Testis (tissue), 3 donors: ENCODE results near the gene TCF12. TPM values are rescaled to one million over a fixed set of nuclear protein-coding genes. Genes with fewer than 3 reads are reported as not detected.
A peak's percentile ranks its signal among the peaks of the same experiment; 100 is the strongest.

ENCODE experiments used
- DNase-seq: peaks from one replicate; pipeline ENCODE4 v3.0.0-alpha.2; 2019
- H3K27ac ChIP-seq, 2 donors: fragments of 200-600 bp; sonication (generic); one replicate each; pipeline ENCODE4 v1.5.1; 2019
- H3K27me3 ChIP-seq: fragments of 200-600 bp; sonication (generic); one replicate; pipeline ENCODE4 v1.5.1; 2019
- H3K36me3 ChIP-seq: fragments of 200-600 bp; sonication (generic); one replicate; pipeline ENCODE4 v1.5.1; 2017; ENCODE audit warnings: low read depth; ENCODE audit errors: missing control alignments
- H3K4me1 ChIP-seq: fragments of 200-600 bp; sonication (generic); one replicate; pipeline ENCODE4 v1.5.1; 2019
- H3K4me3 ChIP-seq, 2 donors: fragments of 200-600 bp; sonication (generic); one replicate each; pipeline ENCODE4 v1.5.1; 2017 to 2019
- H3K9me3 ChIP-seq: fragments of 200-600 bp; sonication (generic); one replicate; pipeline ENCODE4 v1.5.1; 2017
- POLR2A ChIP-seq: fragments of 450-650 bp; IDR thresholded peaks from one replicate; pipeline ENCODE4 v1.6.1; 2017; ENCODE audit warnings: antibody characterized with exemption, mild to moderate bottlenecking, moderate library complexity
- WGBS, 2 donors: methylation state at CpG; one replicate each; pipeline ENCODE4 v1.1.5; 2018; 5-methylcytosine and 5-hydroxymethylcytosine counted together
- intact Hi-C: fragments of 100-400 bp; cut with DNase I; formaldehyde crosslinking; loops from one replicate; pipeline ENCODE4 v1.15.1; 2023; ENCODE audit warnings: low total_unique reads
- polyA plus RNA-seq: library from polyadenylated mRNA; stranded (reverse); fragments of 350-450 nt; fragmentation: Illumina TruSeq; extraction: RNeasy Lipid Tissue Mini Kit (QIAGEN cat#74804); gene quantifications from one replicate; pipeline ENCODE4 v1.2.3, GENCODE V29; 2014; ENCODE audit warnings: low read depth, low replicate concordance; ENCODE audit not compliant: insufficient read depth
- total RNA-seq, 2 donors: library from RNA; depleted of rRNA; stranded (reverse); fragments of >200 nt; gene quantifications; one replicate each; pipeline ENCODE4 v1.2.3, GENCODE V29; 2016
- TF ChIP-seq, protein P1 (sequence below), 3 experiments: fragments of 450-650 bp in 2 of 3; fragments of 200-600 bp in 1 of 3; sonication (generic) in 1 of 3; IDR thresholded peaks; one replicate each; pipeline ENCODE4 v1.5.1; 2016 to 2019; ENCODE audit warnings: antibody characterized with exemption in 3 of 3, mild to moderate bottlenecking in 2 of 3, moderate library complexity in 1 of 3

The TCF12 gene
- total and polyA plus RNA-seq, 3 donors from 2014 or later, result 51.8 to 152 (median 146) TPM

DNA sequence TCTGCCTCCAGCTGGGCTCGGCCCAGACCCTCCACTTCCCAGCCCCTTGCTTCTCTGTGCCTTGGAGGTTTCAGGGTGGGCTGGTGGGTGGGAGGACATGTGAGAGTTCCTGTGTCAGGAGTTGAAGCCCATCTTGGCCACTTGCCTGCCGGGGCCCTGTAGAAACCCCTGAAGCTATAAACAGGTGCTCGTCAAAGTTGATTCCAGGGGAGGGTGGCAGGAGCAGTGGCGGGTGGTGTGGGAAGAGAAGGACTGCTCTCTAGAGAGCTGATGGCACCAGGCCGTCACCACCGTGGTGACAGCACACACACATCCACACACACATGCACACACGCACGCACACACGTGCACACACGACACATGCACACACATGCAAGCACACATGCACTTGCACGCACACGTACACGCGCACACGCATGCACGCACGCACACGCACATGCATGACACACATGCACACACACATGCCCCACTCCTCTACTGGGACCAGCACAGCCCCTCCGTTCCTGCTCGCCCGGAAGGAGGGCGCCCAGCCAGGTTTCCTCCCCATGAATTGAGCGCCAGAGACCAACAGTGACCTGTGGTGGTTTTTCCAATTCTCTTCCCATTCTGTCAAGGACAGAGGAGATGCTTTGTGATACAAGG lies 401.6 kb downstream of the TCF12 start:
- 33 to 56% methylated on average over 18 to 23 of the region's 23 CpGs for WGBS, 2 donors
- H3K4me1 ChIP-seq, result no peaks in the 10 kb centered on the region
- no peak for DNase-seq
- H3K27me3 ChIP-seq, result no peaks in the 10 kb centered on the region
- no peaks in the 10 kb centered on the region for H3K9me3 ChIP-seq
- intact Hi-C loops, result no loop called here
- H3K27ac ChIP-seq, result peak overlapping the region in 1 of 2 donors; percentile 27
- TF ChIP-seq POLR2A, result no peak
- TF ChIP-seq, protein P1, sequence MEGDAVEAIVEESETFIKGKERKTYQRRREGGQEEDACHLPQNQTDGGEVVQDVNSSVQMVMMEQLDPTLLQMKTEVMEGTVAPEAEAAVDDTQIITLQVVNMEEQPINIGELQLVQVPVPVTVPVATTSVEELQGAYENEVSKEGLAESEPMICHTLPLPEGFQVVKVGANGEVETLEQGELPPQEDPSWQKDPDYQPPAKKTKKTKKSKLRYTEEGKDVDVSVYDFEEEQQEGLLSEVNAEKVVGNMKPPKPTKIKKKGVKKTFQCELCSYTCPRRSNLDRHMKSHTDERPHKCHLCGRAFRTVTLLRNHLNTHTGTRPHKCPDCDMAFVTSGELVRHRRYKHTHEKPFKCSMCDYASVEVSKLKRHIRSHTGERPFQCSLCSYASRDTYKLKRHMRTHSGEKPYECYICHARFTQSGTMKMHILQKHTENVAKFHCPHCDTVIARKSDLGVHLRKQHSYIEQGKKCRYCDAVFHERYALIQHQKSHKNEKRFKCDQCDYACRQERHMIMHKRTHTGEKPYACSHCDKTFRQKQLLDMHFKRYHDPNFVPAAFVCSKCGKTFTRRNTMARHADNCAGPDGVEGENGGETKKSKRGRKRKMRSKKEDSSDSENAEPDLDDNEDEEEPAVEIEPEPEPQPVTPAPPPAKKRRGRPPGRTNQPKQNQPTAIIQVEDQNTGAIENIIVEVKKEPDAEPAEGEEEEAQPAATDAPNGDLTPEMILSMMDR (IDR thresholded peaks at IDR 0.05), result no peak
- H3K4me3 ChIP-seq, result peak overlapping the region in 1 of 2 donors; percentile 51
- no peaks in the 10 kb centered on the region for H3K36me3 ChIP-seq

DNA sequence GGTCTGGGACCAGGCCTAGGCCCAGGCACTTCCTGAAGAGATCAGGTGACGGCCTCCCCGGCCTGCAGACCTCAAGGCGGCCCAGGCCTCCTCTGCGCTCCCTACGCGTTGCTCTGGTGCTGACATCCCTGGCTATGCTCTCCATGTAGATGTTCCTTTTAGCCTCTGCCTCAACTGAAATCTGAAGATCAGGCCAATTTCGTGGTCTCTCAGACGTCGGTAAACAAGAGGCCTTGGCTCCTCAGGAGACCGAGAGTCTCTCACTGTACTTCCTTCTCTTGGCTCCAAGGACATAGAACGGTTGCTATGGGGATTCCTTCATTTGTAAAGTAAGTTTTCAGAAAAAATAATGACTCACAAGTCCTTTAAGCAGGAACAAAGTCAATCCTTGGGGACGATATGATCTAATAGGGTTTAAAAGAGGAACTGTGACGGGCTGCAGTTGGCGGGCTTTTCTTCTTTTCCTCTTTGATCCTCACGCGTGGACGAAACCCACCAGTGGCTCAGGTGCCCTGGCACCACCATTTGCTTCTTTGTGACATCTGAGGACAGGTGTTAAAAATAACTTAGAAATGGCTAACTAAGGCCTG lies 402.3 kb downstream of the TCF12 start:
- no peaks in the 10 kb centered on the region for H3K4me1 ChIP-seq
- no peaks in the 10 kb centered on the region for H3K9me3 ChIP-seq
- H3K4me3 ChIP-seq, result no peak overlapping the region
- WGBS, 2 donors, result 32 to 41% methylated on average over 14 to 17 of the region's 17 CpGs
- H3K36me3 ChIP-seq, result no peaks in the 10 kb centered on the region
- no peak for TF ChIP-seq POLR2A
- TF ChIP-seq, protein P1 (IDR thresholded peaks at IDR 0.05), result no peak
- DNase-seq, result peak; percentile 50
- intact Hi-C loops, result no loop called here
- H3K27me3 ChIP-seq, result no peaks in the 10 kb centered on the region
- peak overlapping the region; percentile 27 to 47 for H3K27ac ChIP-seq

DNA sequence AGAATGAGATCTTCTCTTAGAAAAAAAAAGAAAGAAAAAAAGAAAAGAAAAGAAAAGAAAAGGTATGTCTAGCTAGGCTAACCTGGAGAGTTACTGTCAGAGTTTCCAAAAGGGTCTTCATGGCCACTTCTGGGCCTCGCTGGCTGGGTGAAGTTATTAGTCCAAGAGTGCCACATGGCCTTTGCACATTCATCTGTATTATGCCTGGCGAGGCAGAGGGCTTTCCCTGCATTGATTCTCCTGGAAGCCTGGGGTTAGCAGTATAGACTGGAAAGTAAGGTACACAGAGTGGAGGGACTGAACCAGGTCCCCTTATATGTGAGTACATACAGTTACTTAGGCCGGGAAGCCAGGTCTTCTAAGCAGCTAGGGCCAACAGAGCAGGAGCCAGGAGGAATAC lies 403.0 kb downstream of the TCF12 start:
- Histone ChIP-seq H3K27me3 (no peaks in the 10 kb centered on the region), H3K4me1 (no peaks in the 10 kb centered on the region), H3K36me3 (no peaks in the 10 kb centered on the region), H3K27ac (peak overlapping the region in 1 of 2 donors; percentile 27), H3K9me3 (no peaks in the 10 kb centered on the region), H3K4me3 (no peak overlapping the region)
- 85 to 90% methylated on average over 3 of the region's 3 CpGs for WGBS, 2 donors
- no peak for DNase-seq
- no peak for TF ChIP-seq POLR2A
- TF ChIP-seq, protein P1 (IDR thresholded peaks at IDR 0.05), result no peak
- intact Hi-C loops, result no loop called here

DNA sequence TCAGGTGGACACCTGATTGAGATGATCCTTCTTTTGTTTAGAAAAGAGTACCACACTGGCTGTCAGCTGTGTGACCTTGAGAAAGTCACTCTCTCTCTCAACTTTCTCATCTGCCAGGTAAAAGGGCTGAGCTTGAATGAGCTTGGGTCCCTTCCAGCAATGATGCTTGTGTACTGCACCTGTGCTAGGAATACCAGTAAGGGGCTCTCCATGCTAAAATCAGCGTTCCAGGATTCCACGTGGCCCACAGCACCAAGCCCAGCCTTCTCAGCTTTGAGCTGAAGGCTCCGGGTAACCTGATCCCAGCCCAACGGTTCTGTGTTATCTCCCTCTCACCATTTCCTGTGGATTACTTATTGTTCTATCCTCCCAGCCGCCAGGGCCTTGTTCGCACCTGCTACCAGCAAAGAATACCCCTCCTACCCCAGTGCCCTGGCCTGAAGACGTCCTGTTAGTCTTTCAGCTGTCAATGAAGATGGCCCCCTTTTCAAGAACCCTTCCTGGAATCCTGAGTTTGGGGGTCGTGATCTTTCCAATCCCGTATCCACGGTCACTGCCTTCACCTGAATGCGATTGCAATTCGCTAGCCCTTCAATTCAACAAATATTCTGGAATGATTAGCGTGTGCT lies 403.6 kb downstream of the TCF12 start:
- Histone ChIP-seq H3K27me3 (no peaks in the 10 kb centered on the region), H3K4me1 (no peaks in the 10 kb centered on the region), H3K4me3 (no peak overlapping the region), H3K36me3 (no peaks in the 10 kb centered on the region), H3K27ac (no peak overlapping the region), H3K9me3 (no peaks in the 10 kb centered on the region)
- 76 to 81% methylated on average over 13 of the region's 13 CpGs for WGBS, 2 donors
- TF ChIP-seq, protein P1 (IDR thresholded peaks at IDR 0.05), result no peak
- TF ChIP-seq POLR2A, result no peak
- no peak for DNase-seq
- intact Hi-C loops, result no loop called here
